ENCODE data around the gene MYOD1.

DNA sequence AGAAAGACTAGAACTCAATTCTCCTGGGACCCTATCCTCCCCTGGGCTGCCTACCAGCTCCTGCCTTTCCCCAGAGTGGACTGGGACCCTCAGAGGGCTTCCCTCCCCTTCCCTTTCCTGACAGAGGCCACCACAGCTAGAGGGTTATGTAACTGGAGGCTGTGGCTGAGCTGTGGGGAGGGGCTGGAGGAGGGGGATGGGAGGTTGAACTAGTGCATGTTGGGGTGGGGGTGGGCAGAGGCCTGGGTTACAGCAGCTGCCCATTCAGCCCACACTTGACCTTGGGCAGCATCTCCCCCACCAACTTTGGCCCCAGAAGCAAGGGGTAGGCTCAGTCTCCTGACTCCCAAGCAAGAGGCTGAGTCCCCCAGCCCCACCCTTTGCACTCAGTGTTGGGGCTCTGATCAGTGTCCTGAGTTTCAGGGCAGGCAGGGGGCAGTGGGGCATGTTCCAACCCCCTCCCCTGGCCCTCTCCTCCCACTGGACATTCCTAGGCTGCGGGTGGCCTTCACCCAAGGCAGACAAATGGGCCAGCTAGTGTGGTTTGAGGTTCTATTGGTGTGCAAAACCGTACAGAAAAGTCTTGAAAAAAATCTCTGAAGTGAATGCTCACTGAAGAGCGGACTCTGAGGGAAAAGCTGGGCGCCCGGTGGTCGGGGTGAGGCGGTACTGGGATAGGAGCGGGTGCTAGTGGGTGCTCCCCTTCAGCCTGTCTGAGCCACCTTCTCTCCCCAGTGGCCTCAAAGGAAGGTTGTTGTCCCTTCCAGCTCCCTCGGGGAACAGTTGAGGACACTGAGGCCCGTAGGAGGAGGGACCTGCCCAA is 19.0 kb downstream of the MYOD1 start:
- TF ChIP-seq, protein P1, sequence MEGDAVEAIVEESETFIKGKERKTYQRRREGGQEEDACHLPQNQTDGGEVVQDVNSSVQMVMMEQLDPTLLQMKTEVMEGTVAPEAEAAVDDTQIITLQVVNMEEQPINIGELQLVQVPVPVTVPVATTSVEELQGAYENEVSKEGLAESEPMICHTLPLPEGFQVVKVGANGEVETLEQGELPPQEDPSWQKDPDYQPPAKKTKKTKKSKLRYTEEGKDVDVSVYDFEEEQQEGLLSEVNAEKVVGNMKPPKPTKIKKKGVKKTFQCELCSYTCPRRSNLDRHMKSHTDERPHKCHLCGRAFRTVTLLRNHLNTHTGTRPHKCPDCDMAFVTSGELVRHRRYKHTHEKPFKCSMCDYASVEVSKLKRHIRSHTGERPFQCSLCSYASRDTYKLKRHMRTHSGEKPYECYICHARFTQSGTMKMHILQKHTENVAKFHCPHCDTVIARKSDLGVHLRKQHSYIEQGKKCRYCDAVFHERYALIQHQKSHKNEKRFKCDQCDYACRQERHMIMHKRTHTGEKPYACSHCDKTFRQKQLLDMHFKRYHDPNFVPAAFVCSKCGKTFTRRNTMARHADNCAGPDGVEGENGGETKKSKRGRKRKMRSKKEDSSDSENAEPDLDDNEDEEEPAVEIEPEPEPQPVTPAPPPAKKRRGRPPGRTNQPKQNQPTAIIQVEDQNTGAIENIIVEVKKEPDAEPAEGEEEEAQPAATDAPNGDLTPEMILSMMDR (IDR thresholded peaks at IDR 0.05; ENCODE audit: insufficient read depth, low read length), result no peak
- TF ChIP-seq POLR2AphosphoS5 (IDR thresholded peaks at IDR 0.05; ENCODE audit: low read depth) (no peak), SPI1 (IDR thresholded peaks at IDR 0.05; ENCODE audit: borderline replicate concordance, low read depth) (no peak)
- TF ChIP-seq, protein P2, sequence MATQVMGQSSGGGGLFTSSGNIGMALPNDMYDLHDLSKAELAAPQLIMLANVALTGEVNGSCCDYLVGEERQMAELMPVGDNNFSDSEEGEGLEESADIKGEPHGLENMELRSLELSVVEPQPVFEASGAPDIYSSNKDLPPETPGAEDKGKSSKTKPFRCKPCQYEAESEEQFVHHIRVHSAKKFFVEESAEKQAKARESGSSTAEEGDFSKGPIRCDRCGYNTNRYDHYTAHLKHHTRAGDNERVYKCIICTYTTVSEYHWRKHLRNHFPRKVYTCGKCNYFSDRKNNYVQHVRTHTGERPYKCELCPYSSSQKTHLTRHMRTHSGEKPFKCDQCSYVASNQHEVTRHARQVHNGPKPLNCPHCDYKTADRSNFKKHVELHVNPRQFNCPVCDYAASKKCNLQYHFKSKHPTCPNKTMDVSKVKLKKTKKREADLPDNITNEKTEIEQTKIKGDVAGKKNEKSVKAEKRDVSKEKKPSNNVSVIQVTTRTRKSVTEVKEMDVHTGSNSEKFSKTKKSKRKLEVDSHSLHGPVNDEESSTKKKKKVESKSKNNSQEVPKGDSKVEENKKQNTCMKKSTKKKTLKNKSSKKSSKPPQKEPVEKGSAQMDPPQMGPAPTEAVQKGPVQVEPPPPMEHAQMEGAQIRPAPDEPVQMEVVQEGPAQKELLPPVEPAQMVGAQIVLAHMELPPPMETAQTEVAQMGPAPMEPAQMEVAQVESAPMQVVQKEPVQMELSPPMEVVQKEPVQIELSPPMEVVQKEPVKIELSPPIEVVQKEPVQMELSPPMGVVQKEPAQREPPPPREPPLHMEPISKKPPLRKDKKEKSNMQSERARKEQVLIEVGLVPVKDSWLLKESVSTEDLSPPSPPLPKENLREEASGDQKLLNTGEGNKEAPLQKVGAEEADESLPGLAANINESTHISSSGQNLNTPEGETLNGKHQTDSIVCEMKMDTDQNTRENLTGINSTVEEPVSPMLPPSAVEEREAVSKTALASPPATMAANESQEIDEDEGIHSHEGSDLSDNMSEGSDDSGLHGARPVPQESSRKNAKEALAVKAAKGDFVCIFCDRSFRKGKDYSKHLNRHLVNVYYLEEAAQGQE (IDR thresholded peaks at IDR 0.05; ENCODE audit: insufficient replicate concordance, low read depth), result no peak
